GM12872 (cell line): ENCODE results near the gene GLI3.

Source experiments
- CTCF ChIP-seq: IDR thresholded peaks from 3 replicates; pipeline ENCODE4 v1.5.1; 2011; ENCODE audit warnings: low read depth, mild to moderate bottlenecking, low read length, moderate library complexity; ENCODE audit not compliant: insufficient read depth

GLI3 gene

GRCh38 chr7:42020061-42020460, 216.9 kb downstream of the GLI3 start:
- TF ChIP-seq CTCF = no peak

DNA sequence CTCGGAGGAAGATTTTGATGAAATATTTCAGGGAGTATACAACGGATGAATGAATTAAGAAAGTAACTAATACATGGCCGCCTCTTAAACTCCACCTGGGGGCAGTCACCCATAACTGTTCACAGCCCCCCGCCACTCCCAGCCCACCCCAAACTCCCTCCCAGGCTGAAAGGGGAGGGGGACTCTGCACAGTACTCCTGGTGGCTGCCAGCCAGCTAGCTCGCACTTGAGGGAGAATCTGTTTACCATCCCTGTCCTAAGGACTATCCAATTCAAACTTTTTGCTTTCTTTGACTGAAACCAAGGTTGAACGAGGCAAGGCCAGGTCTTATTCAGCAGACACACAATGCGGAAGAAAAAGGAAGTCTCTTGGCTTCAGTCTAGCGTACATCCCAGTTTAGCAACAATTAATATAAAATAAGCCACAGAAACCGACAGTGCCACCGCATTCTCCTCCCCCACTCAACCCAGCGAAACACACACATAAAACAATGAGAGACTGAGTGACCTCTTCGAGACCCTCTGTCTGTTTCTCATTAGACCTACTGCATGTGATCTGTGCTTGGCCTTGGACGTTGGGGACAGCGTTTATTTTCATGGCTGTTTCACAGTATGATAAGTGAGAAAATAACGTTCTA, 219.5 kb downstream of the GLI3 start:
- no peak for TF ChIP-seq CTCF

GRCh38 chr7:42016517-42016916, 220.5 kb downstream of the GLI3 start:
- TF ChIP-seq CTCF = no peak

DNA sequence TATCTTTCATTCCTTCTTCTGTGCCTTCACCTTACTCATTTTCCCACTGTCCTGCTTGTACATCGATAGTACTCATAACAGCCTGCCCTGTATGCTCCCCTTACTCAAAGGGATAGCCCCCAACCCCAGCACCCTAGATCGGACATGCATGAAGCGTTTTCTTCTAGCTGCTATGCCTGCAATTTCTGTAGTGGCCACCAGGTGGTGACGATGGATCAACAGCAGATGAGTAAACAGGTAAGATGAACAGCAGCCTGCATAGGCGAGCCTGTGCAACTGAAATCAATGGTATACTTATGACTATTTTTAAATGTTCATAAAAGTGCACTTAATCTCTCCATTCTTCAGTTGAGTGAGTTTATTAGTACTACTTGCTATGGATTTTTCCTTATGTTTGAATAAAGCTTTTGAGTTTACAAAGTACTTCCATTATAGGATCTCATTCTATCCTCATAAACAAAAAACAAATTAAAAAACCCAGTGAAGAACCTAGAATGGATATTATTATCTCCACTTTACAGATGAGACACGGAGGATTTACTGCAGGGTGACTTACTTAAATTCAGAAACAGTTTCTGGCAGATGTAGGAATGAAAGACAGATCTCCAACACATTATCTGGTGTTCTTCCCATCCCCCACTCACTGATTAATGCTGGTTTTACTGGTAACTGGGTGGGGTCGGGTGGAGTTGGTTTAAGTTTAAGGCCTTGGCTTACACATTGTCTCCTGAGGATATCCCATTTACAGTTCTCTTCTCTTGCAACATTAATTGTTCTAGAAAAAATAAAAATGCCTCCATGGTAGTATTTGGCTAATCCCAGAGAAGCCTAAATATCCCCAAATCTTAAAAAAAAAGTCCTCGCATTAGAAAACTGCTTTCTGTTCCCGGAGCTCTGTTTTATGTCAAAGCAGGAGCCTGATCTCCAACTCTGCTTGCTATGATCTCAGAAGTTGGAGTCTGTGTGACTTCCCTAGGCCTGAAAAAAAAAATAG, 222.1 kb downstream of the GLI3 start:
- TF ChIP-seq CTCF = peak; percentile 78

DNA sequence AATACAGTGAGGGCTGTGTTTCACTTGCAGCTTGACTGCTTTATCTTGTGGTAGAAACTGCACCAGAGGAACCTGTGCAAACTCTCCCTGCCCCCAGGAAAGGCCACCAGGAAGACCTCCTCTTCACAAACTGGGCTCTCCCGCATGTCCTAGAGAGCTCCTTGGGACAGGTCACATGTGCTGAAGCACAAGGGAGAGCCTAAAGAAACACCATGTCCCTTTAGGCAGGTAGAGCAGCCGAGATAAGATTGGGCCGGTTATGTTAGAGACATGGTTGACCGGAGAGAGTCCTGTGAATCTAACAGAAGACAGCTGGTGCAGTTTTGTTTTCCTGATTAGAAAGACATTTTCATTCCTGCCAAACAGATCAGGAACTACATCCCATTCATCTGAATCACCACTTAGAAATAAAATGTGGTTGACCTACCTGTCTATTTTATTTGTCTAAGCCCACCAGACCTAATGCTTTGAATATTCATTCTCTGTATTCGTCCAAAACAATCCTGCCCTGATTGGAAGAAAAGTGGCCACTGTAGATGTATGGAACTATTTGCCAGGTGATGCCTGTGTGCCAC, 224.1 kb downstream of the GLI3 start:
- TF ChIP-seq CTCF = no peak

- TF ChIP-seq CTCF = no peak
Measured at GRCh38 chr7:42012313-42012712, 224.7 kb downstream of the GLI3 start.

- no peak for TF ChIP-seq CTCF
Measured at GRCh38 chr7:42011846-42012245, 225.2 kb downstream of the GLI3 start.
